Activated CD4-positive, alpha-beta T cell treated with anti-CD3 and anti-CD28 coated beads, Interleukin-2, Interleukin-6, amounts not matched to agents 100 ng/mL and 50 ng/mL, durations not matched to agents 16 hours and 8 hours (primary cell): Measurements from ENCODE around the gene CDK2.

Source experiments
- DNase-seq: peaks from one replicate; pipeline ENCODE4 v3.0.0-alpha.2; 2020

CDK2 gene

DNA sequence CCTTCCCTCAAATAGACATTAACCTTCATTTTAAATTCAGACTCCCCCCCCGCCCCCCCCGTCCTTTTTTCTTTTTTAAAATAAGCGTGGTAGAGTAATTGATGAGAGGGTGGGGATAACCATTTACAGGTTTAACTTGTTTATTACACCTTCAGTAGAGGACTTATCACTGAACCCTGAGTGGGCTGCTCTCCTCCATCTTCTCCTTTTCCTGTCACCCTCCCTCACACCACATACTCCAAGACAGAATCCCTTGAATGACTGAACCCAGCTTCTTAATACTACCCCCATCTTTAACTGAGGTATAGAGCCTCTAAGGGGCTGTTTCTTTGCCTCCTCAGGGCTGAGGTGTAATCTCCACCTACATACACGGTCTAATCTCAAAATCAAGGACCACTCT is 50.6 kb downstream of the CDK2 start:
- no peak for DNase-seq

GRCh38 chr12:56018356-56018755 is 51.7 kb downstream of the CDK2 start:
- no peak for DNase-seq

- DNase-seq = peak; percentile 22
Measured at GRCh38 chr12:56020423-56021184, 54.0 kb downstream of the CDK2 start, which contains the start of gene IKZF4. IKZF4 (plus strand) TSS chr12:56021043; CDS start chr12:56021494, 451 bp downstream.

DNA sequence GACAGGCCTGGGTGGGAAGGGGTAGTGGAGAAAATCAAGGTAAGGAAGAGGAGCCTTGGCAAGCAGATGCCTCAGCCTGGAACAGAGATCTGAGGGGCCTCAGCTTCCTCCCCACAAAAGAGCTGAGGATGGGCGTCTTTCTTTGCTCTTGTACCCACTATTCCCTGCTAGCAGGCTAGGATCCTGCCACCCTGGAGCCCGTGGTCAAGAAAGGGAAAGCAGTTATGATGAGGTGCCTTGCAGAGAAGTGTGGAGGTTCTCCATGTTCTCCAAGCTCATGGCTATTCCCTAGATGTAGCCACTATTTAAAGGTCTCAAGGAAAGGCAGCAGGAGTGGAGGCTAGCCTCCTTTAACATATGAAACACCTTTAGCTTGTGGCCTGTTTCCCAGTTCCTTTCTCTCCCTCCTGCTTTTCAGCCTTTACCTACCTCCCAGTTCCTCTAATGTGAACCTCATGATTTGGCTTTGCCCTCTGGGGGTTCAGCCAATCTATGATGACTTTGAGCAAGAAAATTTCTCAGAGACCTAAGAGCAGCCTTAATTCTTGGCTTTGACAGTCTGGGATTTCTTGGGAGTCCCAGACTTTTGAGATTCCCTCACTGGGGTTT is 55.4 kb downstream of the CDK2 start:
- DNase-seq = no peak
